ENCODE measurements around the gene KCNAB1. TPM values are rescaled to one million over a fixed set of nuclear protein-coding genes. Genes with fewer than 3 reads are reported as not detected.
"Not testable (repeated sequence)": the region's sequence is repeated elsewhere in the genome, so short reads cannot be mapped to it uniquely, and the experiment has no call there.

KCNAB1 gene
- under 1 TPM; 0.06 to 0.37 (median 0.31) TPM for polyA plus RNA-seq

GRCh38 chr3:156120528-156121251, at the start of gene KCNAB1:
KCNAB1 (plus strand) TSS chr3:156120578.
- Mint-ChIP-seq H3K27ac (no peak within 1 kb of the TSS), H3K4me1 (no peaks in the 10 kb centered on the region), H3K9me3 (no peaks in the 10 kb centered on the region), H3K27me3 (ENCODE audit: low read depth in 3 of 3) (peaks cover 0 to 4% (median 2%) of the 10 kb centered on the region in 3 donors), H3K4me3 (no peak within 1 kb of the TSS), H3K36me3 (no peaks in the 10 kb centered on the region)
- DNase-seq, result no peak

GRCh38 chr3:156071031-156071430, 49.3 kb upstream of the KCNAB1 start:
- Mint-ChIP-seq H3K4me3 (no peak overlapping the region), H3K4me1 (no peaks in the 10 kb centered on the region), H3K27me3 (ENCODE audit: low read depth in 3 of 3) (peaks cover 0 to 10% (median 3%) of the 10 kb centered on the region in 3 donors), H3K36me3 (no peaks in the 10 kb centered on the region), H3K27ac (no peak overlapping the region), H3K9me3 (no peaks in the 10 kb centered on the region)
- DNase-seq, result no peak

- H3K27ac Mint-ChIP-seq; H3K27me3 Mint-ChIP-seq (ENCODE audit: low read depth in 3 of 3); H3K4me3 Mint-ChIP-seq; H3K36me3 Mint-ChIP-seq; H3K9me3 Mint-ChIP-seq; DNase-seq; H3K4me1 Mint-ChIP-seq: not testable (repeated sequence)
These were observed 47.3 kb upstream of the KCNAB1 start for GRCh38 chr3:156072950-156073657.

- Mint-ChIP-seq H3K9me3 (peaks cover 0 to 4% (median 0%) of the 10 kb centered on the region in 6 donors), H3K4me1 (no peaks in the 10 kb centered on the region), H3K27me3 (ENCODE audit: low read depth in 3 of 3) (peaks cover 2% of the 10 kb centered on the region in 3 donors), H3K4me3 (no peak overlapping the region), H3K27ac (no peak overlapping the region), H3K36me3 (no peaks in the 10 kb centered on the region)
- DNase-seq, result no peak
These were observed 30.3 kb upstream of the KCNAB1 start for GRCh38 chr3:156090126-156090525.

GRCh38 chr3:156093964-156094363, 26.4 kb upstream of the KCNAB1 start:
- H3K27me3 Mint-ChIP-seq (ENCODE audit: low read depth in 3 of 3), result peaks cover 0 to 4% (median 2%) of the 10 kb centered on the region in 3 donors
- DNase-seq, result no peak
- H3K27ac Mint-ChIP-seq, result no peak overlapping the region
- H3K4me3 Mint-ChIP-seq, result no peak overlapping the region
- H3K9me3 Mint-ChIP-seq, result peaks cover 0 to 12% (median 0%) of the 10 kb centered on the region in 6 donors
- H3K4me1 Mint-ChIP-seq, result no peaks in the 10 kb centered on the region
- no peaks in the 10 kb centered on the region for H3K36me3 Mint-ChIP-seq

- no peak overlapping the region for H3K27ac Mint-ChIP-seq
These were observed 26.0 kb upstream of the KCNAB1 start for GRCh38 chr3:156094391-156094790.

GRCh38 chr3:156095652-156096051, 24.7 kb upstream of the KCNAB1 start:
- H3K4me1 Mint-ChIP-seq; H3K27ac Mint-ChIP-seq; H3K27me3 Mint-ChIP-seq (ENCODE audit: low read depth in 3 of 3); DNase-seq; H3K4me3 Mint-ChIP-seq; H3K36me3 Mint-ChIP-seq: not testable (repeated sequence)
- peaks cover 0 to 12% (median 0%) of the 10 kb centered on the region in 6 donors for H3K9me3 Mint-ChIP-seq

More at GRCh38 chr3:156094391-156094790, 26.0 kb upstream of the KCNAB1 start:
- DNase-seq, result no peak
- H3K36me3 Mint-ChIP-seq, result no peaks in the 10 kb centered on the region
- H3K27me3 Mint-ChIP-seq (ENCODE audit: low read depth in 3 of 3), result peaks cover 0 to 4% (median 2%) of the 10 kb centered on the region in 3 donors
- H3K4me1 Mint-ChIP-seq, result no peaks in the 10 kb centered on the region
- H3K9me3 Mint-ChIP-seq, result peaks cover 0 to 12% (median 0%) of the 10 kb centered on the region in 6 donors
- no peak overlapping the region for H3K4me3 Mint-ChIP-seq

- peaks cover 0 to 12% (median 0%) of the 10 kb centered on the region in 6 donors for H3K9me3 Mint-ChIP-seq
These were observed 21.8 kb upstream of the KCNAB1 start for GRCh38 chr3:156098437-156099035.

GRCh38 chr3:156099348-156099747, 21.0 kb upstream of the KCNAB1 start:
- not testable (repeated sequence) for H3K4me3 Mint-ChIP-seq; DNase-seq; H3K27me3 Mint-ChIP-seq (ENCODE audit: low read depth in 3 of 3); H3K27ac Mint-ChIP-seq; H3K36me3 Mint-ChIP-seq; H3K4me1 Mint-ChIP-seq
- H3K9me3 Mint-ChIP-seq, result peaks cover 0 to 11% (median 0%) of the 10 kb centered on the region in 6 donors

More at GRCh38 chr3:156098437-156099035, 21.8 kb upstream of the KCNAB1 start:
- no peak for DNase-seq
- Mint-ChIP-seq H3K4me1 (no peaks in the 10 kb centered on the region), H3K27ac (no peak overlapping the region), H3K36me3 (no peaks in the 10 kb centered on the region), H3K27me3 (ENCODE audit: low read depth in 3 of 3) (peaks cover 0 to 4% (median 3%) of the 10 kb centered on the region in 3 donors), H3K4me3 (no peak overlapping the region)

GRCh38 chr3:156099984-156100383, 20.4 kb upstream of the KCNAB1 start:
- H3K4me3 Mint-ChIP-seq; H3K4me1 Mint-ChIP-seq; H3K36me3 Mint-ChIP-seq; DNase-seq; H3K27me3 Mint-ChIP-seq (ENCODE audit: low read depth in 3 of 3); H3K9me3 Mint-ChIP-seq; H3K27ac Mint-ChIP-seq: not testable (repeated sequence)

- H3K27me3 Mint-ChIP-seq (ENCODE audit: low read depth in 3 of 3), result peaks cover 0 to 3% (median 0%) of the 10 kb centered on the region in 3 donors
- no peak overlapping the region for H3K27ac Mint-ChIP-seq
- H3K9me3 Mint-ChIP-seq, result peaks cover 0 to 7% (median 0%) of the 10 kb centered on the region in 6 donors
These were observed 18.0 kb upstream of the KCNAB1 start for GRCh38 chr3:156102267-156102931.

GRCh38 chr3:156106721-156107373, 13.5 kb upstream of the KCNAB1 start:
- H3K27ac Mint-ChIP-seq, result no peak overlapping the region
- peaks cover 0 to 2% (median 0%) of the 10 kb centered on the region in 6 donors for H3K9me3 Mint-ChIP-seq
- no peak for DNase-seq
- H3K27me3 Mint-ChIP-seq (ENCODE audit: low read depth in 3 of 3), result peaks cover 0 to 3% (median 2%) of the 10 kb centered on the region in 3 donors
- no peaks in the 10 kb centered on the region for H3K36me3 Mint-ChIP-seq
- no peak overlapping the region for H3K4me3 Mint-ChIP-seq
- no peaks in the 10 kb centered on the region for H3K4me1 Mint-ChIP-seq

More at GRCh38 chr3:156102267-156102931, 18.0 kb upstream of the KCNAB1 start:
- DNase-seq, result no peak
- Mint-ChIP-seq H3K4me3 (no peak overlapping the region), H3K36me3 (no peaks in the 10 kb centered on the region), H3K4me1 (no peaks in the 10 kb centered on the region)

- Mint-ChIP-seq H3K9me3 (peaks cover 0 to 2% (median 0%) of the 10 kb centered on the region in 6 donors), H3K27ac (no peak overlapping the region), H3K27me3 (ENCODE audit: low read depth in 3 of 3) (peaks cover under 1 to 3% (median 2%) of the 10 kb centered on the region in 3 donors), H3K36me3 (no peaks in the 10 kb centered on the region), H3K4me3 (no peak overlapping the region), H3K4me1 (no peaks in the 10 kb centered on the region)
- no peak for DNase-seq
These were observed 12.9 kb upstream of the KCNAB1 start for GRCh38 chr3:156107504-156107903.

Measured in immature natural killer cell (primary cell).